ENCODE measurements around the gene KCNAB3. TPM values are rescaled to one million over a fixed set of nuclear protein-coding genes. Genes with fewer than 3 reads are reported as not detected.

The KCNAB3 gene
- polyA plus RNA-seq, 3 donors, result 11.7 TPM; not detected in 2

- peak overlapping the region; percentile 97 for H2AFZ ChIP-seq (ENCODE audit: insufficient read depth, low read depth, low read length, poor library complexity, severe bottlenecking)
- no peaks in the 10 kb centered on the region for H3K9me3 Mint-ChIP-seq
- H3K79me2 ChIP-seq (ENCODE audit: insufficient read depth, low read length), result peaks cover 84% of the 10 kb centered on the region
- intact Hi-C loops (cut with micrococcal nuclease), result no loop called here
- no peak for TF ChIP-seq CTCF (IDR thresholded peaks at IDR 0.05)
- H3K4me2 ChIP-seq (replicated peaks; ENCODE audit: extremely low read depth, low read length, poor library complexity, severe bottlenecking), result peak overlapping the region; percentile 99
- H4K20me1 ChIP-seq (ENCODE audit: insufficient read depth, low read length), result peaks cover 13% of the 10 kb centered on the region
- H3K4me3 ChIP-seq (replicated peaks in 1 of 3; ENCODE audit: low read depth in 2 of 3, low read length in 3 of 3), result peak overlapping the region; percentile 48 to 98 (median 89)
- H3K27me3 ChIP-seq (ENCODE audit: control insufficient read depth in 2 of 2, insufficient read depth in 2 of 2, low read length in 2 of 2), result no peaks in the 10 kb centered on the region
- H3K36me3 Mint-ChIP-seq, result peaks cover 19 to 27% of the 10 kb centered on the region in 2 donors
- H3K36me3 ChIP-seq (replicated peaks in 1 of 2; ENCODE audit: control insufficient read depth in 1 of 2, insufficient read depth in 2 of 2, low read length in 2 of 2), result peaks cover 14 to 25% of the 10 kb centered on the region in 2 donors
- peak; percentile 25 to 49 (median 39) for DNase-seq
- peak overlapping the region; percentile 79 to 82 for H3K27ac ChIP-seq (ENCODE audit: low read depth in 1 of 2, low read length in 2 of 2)
- H3K27me3 Mint-ChIP-seq (ENCODE audit: low read depth in 3 of 3), result peaks cover 0 to 1% (median 1%) of the 10 kb centered on the region in 3 donors
- H3K4me3 Mint-ChIP-seq, result no peak overlapping the region
- no peaks in the 10 kb centered on the region for H3K9me3 ChIP-seq (replicated peaks in 1 of 2; ENCODE audit: control insufficient read depth in 1 of 2, insufficient read depth in 1 of 2, low read length in 2 of 2)
- H3K27ac Mint-ChIP-seq, result no peak overlapping the region
- peaks cover 60 to 71% of the 10 kb centered on the region in 2 donors for H3K4me1 ChIP-seq (ENCODE audit: control insufficient read depth in 1 of 2, insufficient read depth in 2 of 2, low read length in 2 of 2)
- 0% methylated on average over 14 of the region's 35 CpGs for WGBS (ENCODE audit: insufficient coverage)
- peaks cover 13% of the 10 kb centered on the region for H3K4me1 Mint-ChIP-seq
- H3K9ac ChIP-seq (ENCODE audit: insufficient read depth, low read length, poor library complexity, severe bottlenecking), result peak overlapping the region; percentile 73
These were observed 42.0 kb downstream of the KCNAB3 start for GRCh38 chr17:7887482-7888183.

- Histone ChIP-seq H3K27me3 (ENCODE audit: control insufficient read depth in 2 of 2, insufficient read depth in 2 of 2, low read length in 2 of 2) (no peaks in the 10 kb centered on the region), H3K9me3 (replicated peaks in 1 of 2; ENCODE audit: control insufficient read depth in 1 of 2, insufficient read depth in 1 of 2, low read length in 2 of 2) (no peaks in the 10 kb centered on the region), H3K4me1 (ENCODE audit: control insufficient read depth in 1 of 2, insufficient read depth in 2 of 2, low read length in 2 of 2) (peaks cover 63 to 71% of the 10 kb centered on the region in 2 donors), H3K27ac (ENCODE audit: low read depth in 1 of 2, low read length in 2 of 2) (peak overlapping the region; percentile 37 to 82), H3K79me2 (ENCODE audit: insufficient read depth, low read length) (peaks cover 88% of the 10 kb centered on the region), H3K9ac (ENCODE audit: insufficient read depth, low read length, poor library complexity, severe bottlenecking) (peak overlapping the region; percentile 74), H3K4me3 (replicated peaks in 1 of 3; ENCODE audit: low read depth in 2 of 3, low read length in 3 of 3) (peak overlapping the region; percentile 48 to 98 (median 89)), H3K4me2 (replicated peaks; ENCODE audit: extremely low read depth, low read length, poor library complexity, severe bottlenecking) (peak overlapping the region; percentile 99), H3K36me3 (replicated peaks in 1 of 2; ENCODE audit: control insufficient read depth in 1 of 2, insufficient read depth in 2 of 2, low read length in 2 of 2) (peaks cover 14 to 24% of the 10 kb centered on the region in 2 donors), H4K20me1 (ENCODE audit: insufficient read depth, low read length) (peaks cover 13% of the 10 kb centered on the region), H2AFZ (ENCODE audit: insufficient read depth, low read depth, low read length, poor library complexity, severe bottlenecking) (peak overlapping the region; percentile 69)
- intact Hi-C loops (cut with micrococcal nuclease), result no loop called here
- no peak for TF ChIP-seq CTCF (IDR thresholded peaks at IDR 0.05)
- Mint-ChIP-seq H3K36me3 (peaks cover 18 to 27% of the 10 kb centered on the region in 2 donors), H3K4me3 (no peak overlapping the region), H3K4me1 (peaks cover 11% of the 10 kb centered on the region), H3K9me3 (no peaks in the 10 kb centered on the region), H3K27ac (no peak overlapping the region), H3K27me3 (ENCODE audit: low read depth in 3 of 3) (peaks cover 0 to 1% (median 1%) of the 10 kb centered on the region in 3 donors)
- no peak for DNase-seq
- WGBS (ENCODE audit: insufficient coverage), result no CpG with 5 or more reads among the region's 8 CpGs
These were observed 42.6 kb downstream of the KCNAB3 start for GRCh38 chr17:7887038-7887481.

All from CD14-positive monocyte (primary cell).